ENCODE data around the gene GNMT.

DNA sequence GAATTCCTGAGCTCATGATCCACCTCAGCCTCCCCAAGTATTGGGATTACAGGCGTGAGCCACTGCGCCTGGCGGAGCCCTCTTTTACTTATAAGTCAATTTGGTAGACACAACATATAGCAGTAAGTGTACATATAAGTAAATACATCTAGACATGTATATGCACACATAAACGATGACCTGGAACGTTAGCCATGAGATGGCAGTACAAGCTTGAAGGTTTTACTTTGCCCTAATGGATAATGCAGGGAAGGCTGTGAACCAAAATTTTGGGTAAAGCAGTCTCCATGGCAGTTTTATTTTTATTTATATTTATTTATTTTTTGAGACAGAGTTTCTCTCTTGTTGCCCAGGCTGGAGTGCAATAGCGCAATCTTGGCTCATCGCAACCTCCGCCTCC, 2.4 kb upstream of the GNMT start:
- no peak for TF ChIP-seq SP1 (IDR thresholded peaks at IDR 0.05; ENCODE audit: low read depth, low read length)
- no peak for TF ChIP-seq TAF7 (optimal IDR thresholded peaks at IDR 0.05; ENCODE audit: borderline replicate concordance, low read depth, low read length)
- no peak for TF ChIP-seq EP300 (IDR thresholded peaks at IDR 0.05; ENCODE audit: borderline replicate concordance in 1 of 2, low read depth in 2 of 2, low read length in 2 of 2)
- TF ChIP-seq CTCF (IDR thresholded peaks at IDR 0.05; ENCODE audit: control extremely low read depth in 1 of 3, insufficient read depth in 1 of 3, low read depth in 1 of 3, low read length in 3 of 3) = no peak

Data from H1 (cell line).